NAMALWA (cell line): ENCODE data around the gene CELF6.
A peak's percentile ranks its signal among the peaks of the same experiment; 100 is the strongest.
"Not testable (repeated sequence)": the region's sequence is repeated elsewhere in the genome, so short reads cannot be mapped to it uniquely, and the experiment has no call there.

Experiments
- DNase-seq: peaks from one replicate; pipeline ENCODE4 v3.0.0-alpha.2; 2015; ENCODE audit warnings: low spot score

CELF6 gene

DNA sequence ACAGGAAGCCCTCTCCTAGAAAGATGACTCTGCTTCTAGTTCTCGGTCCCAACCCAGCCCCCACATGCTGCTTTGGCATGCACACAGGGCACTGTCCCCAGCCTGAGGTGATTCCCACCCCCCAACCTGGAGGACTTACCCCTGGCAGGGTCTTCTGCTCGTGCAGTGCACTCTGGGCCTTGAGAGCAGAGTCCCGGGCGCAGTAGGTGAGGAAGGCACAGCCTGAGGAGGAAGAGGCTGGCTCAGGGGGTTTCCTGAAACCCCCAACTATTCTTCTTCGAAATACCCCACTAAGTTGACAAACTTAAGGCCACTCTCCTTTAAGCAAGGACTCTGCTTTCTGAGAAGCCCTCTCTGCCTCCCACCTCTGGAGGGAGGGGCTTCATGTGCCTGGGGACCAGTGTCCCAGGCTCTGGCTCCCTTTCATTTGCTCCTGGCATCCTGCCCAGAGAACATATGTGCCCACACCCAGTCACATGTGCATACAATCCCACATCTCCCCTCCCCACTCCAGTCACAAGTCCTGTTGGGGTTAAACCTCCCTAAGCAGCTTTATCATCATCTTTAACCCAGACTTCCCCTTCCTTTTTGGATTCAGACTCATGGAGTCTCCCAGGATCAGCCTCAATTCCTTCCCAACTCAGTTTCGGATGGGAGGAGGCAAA, 4.1 kb downstream of the CELF6 start:
- no peak for DNase-seq

DNA sequence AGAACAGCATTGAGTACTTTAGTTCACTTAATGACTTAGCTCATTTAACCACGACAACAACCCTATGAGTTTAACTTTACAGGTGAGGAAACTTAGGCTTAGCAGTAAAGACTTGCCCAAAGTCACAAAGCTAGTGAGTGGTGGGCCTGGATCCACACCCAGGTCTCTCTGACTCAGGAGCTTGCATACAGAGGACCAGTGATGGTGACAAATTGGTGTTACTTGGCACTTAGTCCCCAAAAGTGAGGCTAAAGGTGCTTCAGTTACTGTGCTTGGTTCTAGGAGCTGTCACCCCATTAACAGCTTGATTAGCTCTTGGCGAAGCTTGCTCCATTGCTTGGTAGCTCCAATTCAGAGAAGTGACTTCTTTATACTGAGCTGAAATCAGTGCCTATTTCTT, 6.1 kb downstream of the CELF6 start:
- no peak for DNase-seq

DNA sequence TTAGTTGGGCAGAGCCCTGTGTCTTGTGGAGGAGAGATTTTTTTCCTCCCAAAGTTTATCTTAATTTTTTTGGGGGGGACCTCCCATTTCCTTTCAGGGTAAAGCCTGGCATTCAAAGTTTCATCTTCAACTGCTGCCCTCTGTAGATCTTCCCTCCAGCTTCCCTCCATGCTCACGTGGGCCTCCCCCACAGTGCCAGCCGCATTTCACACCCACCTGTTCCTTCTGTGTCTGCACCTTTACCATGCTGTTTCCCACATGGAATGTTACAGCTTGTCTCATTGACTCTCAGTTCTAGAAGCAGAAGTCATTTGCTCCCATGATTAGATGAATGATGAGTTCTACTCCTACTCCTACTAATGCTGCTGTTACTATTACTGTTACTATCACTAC, 6.5 kb downstream of the CELF6 start:
- DNase-seq: no peak

DNA sequence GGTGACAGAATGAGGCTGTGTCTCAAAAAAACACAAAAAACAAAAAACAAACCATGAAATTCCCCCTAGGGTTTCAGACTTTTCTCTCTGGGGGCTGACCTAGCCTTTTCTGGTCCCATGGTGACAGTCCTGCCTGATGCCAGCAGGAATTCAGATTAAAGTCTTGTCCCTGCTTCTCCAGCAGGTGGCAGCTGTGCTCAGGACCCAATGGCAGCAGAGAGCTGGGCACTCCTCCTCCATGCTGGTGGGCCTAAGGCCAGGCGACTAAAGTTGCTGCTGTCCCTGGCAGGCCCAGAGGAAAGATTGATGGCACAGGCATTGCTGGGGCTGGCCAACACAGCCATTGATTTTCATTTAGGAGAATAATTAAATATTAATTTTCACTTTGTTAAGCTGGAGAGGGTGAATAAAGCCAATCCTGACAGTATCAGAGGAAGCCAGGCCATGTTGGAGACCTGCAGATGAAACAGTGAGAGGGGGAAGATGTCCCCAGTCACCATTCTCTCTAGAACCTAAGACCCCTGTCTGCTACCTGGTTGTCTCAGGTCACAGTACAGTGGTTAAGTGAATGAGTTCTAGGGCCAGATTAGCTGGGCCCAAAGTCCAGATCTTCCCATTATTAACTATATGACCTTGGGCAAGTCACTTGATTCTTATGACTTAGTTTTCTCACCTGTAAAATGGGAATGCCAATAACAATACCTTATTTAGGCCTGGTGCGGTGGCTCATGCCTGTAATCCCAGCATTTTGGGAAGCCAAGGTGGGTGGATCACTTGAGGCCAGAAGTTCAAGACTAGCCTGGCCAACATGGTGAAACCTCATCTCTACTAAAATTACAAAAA, 7.1 kb downstream of the CELF6 start:
- peak; percentile 85 for DNase-seq

DNA sequence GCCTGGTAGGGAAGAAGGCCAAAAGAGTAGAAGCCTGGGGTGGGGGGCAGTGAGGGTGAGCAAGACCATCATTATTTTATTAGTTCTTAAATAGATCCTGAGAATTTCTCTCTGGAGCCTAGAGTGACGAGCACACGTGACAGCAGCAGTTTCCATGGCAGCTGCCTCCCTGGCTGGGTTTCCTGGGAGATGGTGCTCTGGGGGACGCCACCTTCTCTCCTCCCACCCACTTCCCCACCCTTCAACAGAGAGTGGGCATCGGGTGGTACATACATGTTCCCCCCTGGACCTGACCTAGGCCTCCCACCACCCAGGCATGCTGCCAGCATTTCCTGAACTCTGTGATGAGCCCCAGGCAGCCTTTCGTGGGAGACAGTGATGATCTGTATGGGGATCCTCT, 12.9 kb downstream of the CELF6 start:
- no peak for DNase-seq

DNA sequence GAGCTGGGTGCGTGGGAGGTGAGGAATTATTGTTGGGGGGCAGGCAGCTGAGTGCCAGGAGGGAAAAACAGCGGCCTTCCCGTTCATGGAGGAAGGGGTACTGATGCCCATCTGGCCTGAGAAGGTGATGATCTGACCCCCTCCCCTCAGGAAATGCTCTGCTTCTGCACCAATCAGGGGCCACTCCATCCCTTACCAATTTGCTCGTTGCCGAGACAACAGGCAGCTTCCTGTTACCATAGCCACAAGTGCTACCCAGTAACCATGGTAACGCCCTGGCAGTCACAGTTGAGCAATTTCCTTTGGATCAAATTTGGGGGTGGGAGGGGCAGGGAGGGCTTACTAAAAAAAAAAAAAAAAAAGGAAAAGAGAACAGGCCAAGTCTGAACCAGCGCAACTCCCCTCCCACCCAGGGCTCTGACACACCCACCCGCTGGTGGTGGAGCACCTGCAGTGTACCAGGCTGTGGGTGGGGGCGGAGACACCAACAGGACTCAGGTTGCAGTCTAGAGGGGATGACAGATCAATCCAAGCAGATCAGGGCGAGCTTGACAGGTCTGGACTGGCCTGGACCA, 13.7 kb downstream of the CELF6 start:
- DNase-seq: peak; percentile 40

DNA sequence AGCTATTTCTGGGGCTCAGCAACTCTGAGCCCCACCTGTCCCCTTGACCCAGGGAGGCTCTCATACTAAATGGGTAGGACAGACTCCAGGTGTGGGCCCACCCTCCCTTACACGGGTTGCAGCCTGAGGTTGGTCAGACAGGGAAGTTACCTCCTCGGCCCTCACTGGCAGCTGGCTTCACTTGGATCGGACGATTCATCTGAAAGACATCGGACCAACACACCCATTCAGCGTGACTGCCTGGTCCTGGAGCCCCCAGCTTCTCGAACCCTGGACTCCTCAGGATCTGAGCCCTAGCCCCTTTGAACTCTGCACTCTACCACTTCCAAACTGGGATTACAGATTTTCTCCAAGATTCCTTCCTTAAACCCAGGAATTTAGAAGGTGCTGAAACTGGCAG, 15.4 kb downstream of the CELF6 start:
- DNase-seq: no peak

DNA sequence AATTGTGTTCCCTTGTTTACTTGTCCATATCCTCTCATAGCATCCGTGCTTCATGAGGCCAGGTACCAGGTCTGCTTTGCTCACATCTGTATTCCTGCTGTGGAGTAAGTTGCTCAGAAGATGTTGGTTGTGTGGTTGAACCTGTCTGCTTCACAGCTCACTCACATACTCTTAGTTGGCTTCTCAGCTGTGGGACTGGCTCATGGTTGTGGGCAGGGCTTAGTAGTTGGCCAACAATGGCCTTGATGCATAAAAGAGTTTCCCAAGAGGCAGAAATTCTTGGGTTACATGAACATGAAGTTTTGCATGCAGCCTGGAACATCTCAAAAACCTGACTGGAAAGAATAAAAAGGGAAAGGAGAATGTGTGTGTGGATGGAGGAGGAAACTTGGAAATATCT, 17.0 kb downstream of the CELF6 start:
- no peak for DNase-seq

DNA sequence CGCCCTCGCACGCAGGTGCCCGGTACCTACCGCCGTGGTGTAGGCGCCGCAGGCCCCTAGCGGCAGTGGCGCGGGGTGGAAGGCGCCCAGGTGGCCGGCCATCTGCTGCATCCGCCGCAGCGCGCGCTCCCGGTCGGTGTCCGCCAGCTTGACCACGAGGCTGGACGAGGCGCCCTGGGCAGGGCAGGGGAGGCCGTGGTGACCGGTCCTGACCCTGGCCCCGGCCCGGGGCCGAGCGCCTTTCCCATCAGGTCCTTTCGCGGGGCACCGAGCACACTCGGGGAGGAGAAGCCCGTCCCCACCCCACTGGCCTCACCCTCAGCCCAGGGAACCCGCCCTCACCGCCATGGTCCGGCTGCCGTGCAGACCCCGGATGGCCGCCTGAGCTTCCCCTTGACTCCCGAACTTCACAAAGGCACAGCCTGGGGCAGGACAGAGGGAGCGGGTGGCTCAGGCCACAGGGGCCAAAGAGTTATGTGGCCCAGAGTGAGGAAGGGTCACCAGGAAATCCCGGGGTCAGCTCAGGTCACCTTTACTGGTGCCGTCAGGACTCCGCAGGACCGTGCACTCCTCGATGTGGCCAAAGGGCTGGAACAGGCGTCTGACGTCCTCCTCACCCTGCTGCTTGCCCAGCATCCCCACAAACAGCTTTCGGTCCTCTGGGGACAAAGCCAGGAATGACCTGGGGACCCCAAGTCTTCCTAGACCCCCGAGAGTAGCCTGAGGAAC, 30.2 kb downstream of the CELF6 start:
- no peak for DNase-seq

DNA sequence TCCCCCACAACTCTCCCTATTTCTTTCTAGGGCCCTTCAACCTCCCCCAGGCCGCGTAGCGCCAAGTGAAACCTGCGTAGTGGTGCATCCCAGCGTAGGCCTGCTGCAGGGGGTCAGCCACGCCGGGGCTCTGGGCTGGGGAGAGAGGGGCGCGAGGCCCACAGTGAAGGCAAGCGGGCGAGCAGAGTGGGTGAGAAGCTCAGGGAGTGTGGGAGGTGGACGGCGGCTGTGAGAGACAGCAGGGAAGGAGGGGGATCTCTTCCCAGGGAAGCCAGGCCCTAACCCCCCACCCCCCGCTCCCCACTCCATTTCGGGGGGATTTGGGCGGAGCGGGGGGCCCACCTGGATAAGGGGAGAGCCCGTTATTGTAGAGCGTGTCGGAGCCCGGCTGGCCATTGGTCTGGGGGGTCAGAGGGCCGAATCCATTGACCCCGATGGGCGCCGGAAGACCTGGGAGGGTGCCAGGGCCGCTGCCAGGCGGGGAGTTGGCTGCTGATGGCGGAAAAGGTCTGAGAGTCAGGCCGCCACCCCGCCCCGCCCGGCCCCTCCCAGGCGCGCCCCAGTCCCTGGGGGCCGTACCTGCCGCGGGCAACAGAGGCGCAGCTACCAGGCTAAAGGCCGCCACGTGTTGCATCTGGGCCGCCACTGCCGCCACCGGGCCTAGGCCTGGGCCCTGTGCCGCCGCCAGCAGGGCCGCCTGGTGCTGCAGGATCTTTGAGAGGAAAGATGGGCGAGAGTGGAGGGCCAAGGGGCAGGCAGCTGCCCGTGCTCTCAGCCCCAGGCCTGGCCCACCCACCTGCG, 31.0 kb downstream of the CELF6 start:
- DNase-seq: no peak

DNA sequence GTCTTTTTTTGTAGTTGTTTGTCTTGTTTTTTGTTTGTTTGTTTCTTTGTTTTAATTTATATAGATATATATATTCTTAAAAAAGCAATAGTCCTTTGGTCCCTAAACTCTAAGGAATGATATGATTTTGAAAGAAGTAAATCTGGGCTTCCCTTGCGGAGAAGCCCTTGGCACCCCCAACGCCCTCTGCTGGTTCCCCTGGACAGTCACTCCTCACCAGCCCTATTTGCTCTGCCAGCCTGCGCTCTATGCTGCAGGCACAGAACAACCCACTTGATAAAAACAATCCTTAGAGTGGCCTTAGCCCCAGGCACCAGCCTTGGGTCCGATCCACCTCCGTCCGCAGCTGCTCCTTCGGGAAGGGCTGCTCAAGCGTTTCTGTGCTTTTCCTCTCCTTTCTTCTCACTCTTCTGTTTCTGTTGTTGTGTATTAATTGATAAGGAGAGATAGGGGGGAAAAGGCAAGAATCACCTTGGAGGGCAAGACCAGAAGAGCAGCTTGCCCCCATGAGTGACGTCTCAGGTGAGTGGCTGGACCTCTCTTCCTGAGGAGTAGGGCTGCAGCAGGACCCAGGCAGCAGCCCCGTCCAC, 33.9 kb downstream of the CELF6 start:
- peak; percentile 44 for DNase-seq

DNA sequence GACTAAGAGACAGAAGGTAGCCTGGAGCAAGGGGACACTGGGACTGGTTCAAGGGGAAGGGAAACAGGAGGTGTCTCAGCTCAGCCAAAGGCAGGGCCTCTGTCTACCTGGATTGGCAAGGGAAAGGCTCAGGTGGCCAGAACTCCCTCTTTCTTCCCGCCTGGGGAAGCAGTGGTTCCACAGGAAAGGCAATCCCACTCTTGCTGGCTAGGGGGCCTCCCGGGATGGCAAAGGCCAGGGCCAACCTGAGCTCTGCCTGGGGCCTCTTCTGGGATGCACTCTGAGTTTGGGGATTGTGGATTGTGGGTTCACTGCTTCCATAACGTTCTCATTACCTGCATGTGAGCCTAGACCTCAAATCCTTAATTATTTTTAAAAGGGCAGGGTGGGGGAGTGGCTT, 34.6 kb downstream of the CELF6 start:
- no peak for DNase-seq

DNA sequence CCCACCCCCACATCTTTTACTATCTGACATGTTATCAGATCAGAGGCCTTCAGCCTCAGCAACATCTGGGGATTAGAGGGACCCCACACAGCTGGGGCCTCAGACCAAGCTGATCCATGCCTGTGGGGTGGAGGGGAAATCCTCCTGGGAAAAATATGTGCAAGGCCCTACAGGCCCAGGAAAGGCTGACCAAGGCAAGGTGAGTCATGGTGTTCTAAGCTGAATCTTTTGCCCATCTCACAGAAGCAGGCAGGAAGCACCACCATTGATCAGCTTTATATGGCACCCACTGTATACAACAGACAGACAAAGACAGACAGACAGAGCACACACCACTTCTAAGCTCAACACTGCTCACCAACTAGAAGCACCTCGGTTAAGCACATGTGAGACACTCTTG, 35.2 kb downstream of the CELF6 start:
- DNase-seq: no peak

DNA sequence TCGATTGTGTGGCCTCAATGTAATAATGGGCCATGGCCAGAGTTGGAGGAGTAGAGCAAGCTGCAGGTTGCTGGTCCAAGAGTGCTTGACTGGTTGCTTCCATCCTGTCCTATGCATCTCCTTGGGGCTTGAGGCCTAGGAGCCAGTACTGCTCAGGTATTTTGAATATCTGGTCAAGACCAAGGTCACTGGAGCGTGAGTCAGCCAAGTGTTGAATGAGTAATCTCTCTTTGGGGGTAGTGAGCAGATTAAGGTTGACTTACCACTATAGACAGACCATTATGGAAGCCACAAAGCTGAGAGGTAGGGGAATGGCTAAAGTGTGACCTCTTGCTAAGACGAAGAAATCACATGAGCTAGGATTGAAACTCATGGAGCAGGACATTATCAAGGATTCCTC, 38.2 kb downstream of the CELF6 start:
- no peak for DNase-seq

DNA sequence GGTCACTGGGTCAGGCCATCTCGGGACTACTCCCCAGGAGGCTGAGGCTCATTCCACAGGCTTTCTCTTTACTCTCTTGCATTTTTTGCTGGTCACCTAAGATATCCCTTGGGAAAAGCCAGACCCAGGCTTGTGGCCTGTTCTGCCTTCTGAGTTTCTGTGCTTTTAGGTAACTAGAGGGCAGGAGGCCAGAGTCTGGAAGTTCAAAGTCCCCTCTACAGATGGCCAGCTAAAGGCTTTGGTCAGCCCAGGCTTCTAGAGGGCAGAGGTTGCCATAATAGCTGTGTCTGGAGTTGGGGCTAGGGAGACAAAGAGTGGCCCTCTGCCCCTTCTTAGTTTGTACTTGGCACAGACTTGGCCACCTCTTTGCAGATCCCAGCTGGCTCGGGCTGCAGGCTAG, 39.2 kb downstream of the CELF6 start:
- DNase-seq: no peak

DNA sequence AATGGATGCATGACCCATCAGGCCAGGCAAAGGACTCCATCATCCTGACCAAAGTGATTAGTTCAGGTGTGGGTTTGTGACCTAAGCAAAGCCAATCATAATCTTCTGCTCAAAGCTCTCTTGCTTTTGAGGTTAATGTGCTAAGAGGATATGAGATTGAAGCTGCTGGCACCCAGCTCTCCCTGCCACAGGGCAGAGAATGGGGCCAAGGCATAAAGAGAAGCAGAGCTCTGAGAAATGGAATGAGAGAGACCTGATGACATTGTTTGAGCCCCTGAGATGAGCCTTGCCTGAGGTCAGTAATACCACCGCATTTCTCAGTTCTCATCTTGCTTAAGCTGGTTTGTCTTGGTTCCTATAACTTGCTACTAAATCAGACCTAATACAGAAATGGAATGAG, 41.2 kb downstream of the CELF6 start:
- DNase-seq: no peak

DNA sequence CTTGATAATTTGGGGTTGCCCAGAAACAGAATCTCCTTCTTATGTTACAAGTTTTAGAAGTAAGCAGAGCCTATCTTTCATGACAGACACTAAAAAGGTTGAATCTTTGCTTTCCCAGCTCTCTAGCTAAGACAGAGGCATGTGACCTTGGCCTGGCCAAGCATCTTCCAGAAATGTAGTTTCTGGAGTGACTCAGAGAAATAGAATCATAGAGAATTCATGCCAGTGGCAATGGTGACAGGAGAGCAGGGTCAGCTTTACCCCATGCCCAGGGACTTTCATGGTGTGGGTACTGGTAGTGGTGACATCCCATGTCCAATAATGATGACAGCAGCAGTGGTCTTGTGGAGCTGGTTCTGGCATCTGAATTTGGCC, 43.6 kb downstream of the CELF6 start:
- no peak for DNase-seq

DNA sequence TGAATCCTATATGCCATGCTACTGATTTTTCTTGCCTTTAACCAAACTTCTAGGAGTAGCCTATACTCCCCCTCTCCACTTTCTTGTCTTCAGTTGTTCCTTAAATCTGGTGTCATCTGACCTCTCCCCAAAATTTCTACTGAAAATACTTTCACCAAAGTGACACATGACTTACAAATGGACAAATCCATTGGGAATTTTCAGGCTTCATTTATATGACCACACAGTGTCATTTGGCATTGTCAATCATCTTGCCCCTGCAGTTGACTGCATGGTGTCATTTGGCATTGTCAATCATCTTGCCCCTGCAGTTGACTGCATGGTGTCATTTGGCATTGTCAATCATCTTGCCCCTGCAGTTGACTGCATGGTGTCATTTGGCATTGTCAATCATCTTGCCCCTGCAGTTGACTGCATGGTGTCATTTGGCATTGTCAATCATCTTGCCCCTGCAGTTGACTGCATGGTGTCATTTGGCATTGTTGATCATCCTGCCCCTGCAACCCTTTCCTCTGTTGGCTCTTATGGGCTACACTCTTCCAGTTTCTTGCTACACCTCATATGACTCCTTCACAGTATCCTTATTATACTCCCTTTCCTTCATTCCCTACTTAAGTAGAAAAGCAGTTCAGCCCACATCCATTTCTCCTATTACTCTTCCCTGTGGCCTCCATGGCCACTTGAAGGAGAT, 44.2 kb downstream of the CELF6 start:
- not testable (repeated sequence) for DNase-seq

DNA sequence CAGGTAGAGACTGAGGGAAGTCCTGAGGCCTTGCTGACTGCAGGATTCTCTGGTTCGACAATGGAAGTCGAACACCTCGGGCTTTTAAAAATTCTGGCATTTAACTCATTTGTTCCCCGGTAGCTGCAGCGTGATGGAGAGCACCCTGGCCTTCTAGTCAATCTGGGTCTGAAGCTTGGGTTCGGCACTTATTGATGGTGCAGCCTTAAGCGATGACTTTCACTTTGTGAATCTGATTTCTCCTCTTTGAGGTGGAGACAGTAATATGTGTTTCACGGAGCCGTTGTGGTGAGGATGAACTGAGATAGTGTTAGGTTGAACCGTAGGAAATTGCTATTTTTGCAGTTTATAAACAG, 47.0 kb downstream of the CELF6 start:
- no peak for DNase-seq

DNA sequence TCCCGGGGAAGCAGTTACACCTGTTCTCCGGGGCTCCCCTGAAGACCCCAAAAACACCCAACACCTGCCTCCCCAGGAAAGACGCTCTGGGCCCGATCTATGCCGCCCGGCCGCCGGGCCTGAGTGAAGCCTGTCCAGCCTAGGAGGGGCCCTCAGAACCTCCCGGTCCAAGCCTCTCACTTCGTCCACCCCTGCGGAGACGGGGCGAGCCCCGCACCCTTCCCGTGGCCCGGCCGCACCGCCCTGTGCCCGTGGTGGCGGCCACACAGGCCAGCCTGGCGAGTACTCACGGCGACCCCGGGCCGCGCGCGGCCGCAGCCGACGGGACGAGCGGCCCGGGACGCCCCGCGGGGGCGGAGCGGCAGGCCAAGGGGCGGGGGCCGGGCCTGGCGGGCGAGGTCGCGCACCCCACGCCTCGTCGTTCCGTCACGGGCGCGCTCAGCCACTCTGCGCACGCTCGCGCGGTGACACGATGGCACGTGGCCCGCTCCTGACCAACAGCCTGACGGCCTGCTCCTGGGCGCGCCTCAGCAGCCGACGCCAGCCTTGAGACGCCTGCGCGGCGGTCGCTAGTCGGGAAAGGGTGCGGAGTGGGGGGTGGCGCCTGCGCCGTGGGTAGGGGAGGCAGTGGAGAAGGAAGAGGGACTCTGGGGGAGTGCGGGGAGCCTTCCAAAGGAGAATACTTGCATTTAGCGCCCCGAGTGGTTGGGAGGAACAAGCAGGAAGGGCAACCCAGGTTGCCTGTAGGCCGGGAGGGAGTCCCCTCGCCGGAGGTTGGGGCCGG, 47.6 kb downstream of the CELF6 start, which contains the start of gene PARP6:
PARP6 (minus strand) TSS at position 342 of the 784 bp plus-strand sequence. CDS start 5,077 bp downstream, outside the sequence.
- DNase-seq: peak; percentile 98
